Left lung (tissue), 10 donors: ENCODE data around the gene POU6F2. TPM values are rescaled to one million over a fixed set of nuclear protein-coding genes. Genes with fewer than 3 reads are reported as not detected.

Experiments used
- ATAC-seq: fragments of 200-7000 bp; cut with Tn5 transposase; one replicate; pipeline ENCODE4 v1.9.1; 2020; ENCODE audit warnings: moderate library complexity
- DNase-seq, 4 donors: peaks; one replicate each; pipeline ENCODE4 v3.0.0-alpha.2; 2013 to 2020
- H3K27ac ChIP-seq, 2 donors: fragments of 200-600 bp; sonication (generic) in 1 of 2; one replicate each; pipeline versions ENCODE4 v1.5.0 to v1.8.0; 2020 to 2021
- H3K27me3 ChIP-seq, 2 donors: fragments of 200-600 bp; sonication (generic) in 1 of 2; one replicate each; pipeline versions ENCODE4 v1.5.0 to v1.8.0; 2020 to 2021
- H3K36me3 ChIP-seq, 2 donors: fragments of 200-600 bp; sonication (generic) in 1 of 2; one replicate each; pipeline versions ENCODE4 v1.5.0 to v1.8.0; 2020 to 2021
- H3K4me1 ChIP-seq, 2 donors: fragments of 200-600 bp; one replicate each; pipeline ENCODE4 v1.8.0; 2021
- H3K4me3 ChIP-seq, 2 donors: fragments of 200-600 bp; sonication (generic) in 1 of 2; one replicate each; pipeline versions ENCODE4 v1.5.0 to v1.8.0; 2020 to 2021; ENCODE audit warnings: mild to moderate bottlenecking in 1 of 2
- H3K9me3 ChIP-seq, 2 donors: fragments of 200-600 bp; sonication (generic) in 1 of 2; one replicate each; pipeline versions ENCODE4 v1.5.0 to v1.8.0; 2020 to 2021
- CTCF ChIP-seq, 2 donors: fragments of 200-600 bp; sonication (generic) in 1 of 2; IDR thresholded peaks; one replicate each; pipeline versions ENCODE4 v1.5.0 to v1.8.0; 2021; ENCODE audit warnings: antibody characterized with exemption in 2 of 2
- intact Hi-C, 2 donors: fragments of 100-400 bp; cut with DNase I; formaldehyde crosslinking; loops; one replicate each; pipeline versions ENCODE4 v1.11.2 to v1.14.2; 2022
- polyA plus RNA-seq, 6 donors: library from polyadenylated mRNA; unstranded; fragments of 120-200 nt; gene quantifications; one replicate each; pipeline ENCODE4 v1.2.1, GENCODE V29; 2013; ENCODE audit not compliant: insufficient read length in 6 of 6
- total RNA-seq, 2 donors: library from RNA; stranded (reverse); fragmentation: NEBNext Ultra II Directional; extraction: Animal tissue kit (Norgen Biotek cat#: 25700); gene quantifications; one replicate each; pipeline ENCODE4 v1.2.1, GENCODE V29; 2021
- donor health status: DM: no; HTN: yes; CAD: no.
- donor health status: DM: no; HTN: no; CAD: no.

The POU6F2 gene
- total and polyA plus RNA-seq, 8 donors: 0.08 to 0.32 (median 0.18) TPM; not detected in 3

- no peaks in the 10 kb centered on the region for H3K9me3 ChIP-seq
- no peaks in the 10 kb centered on the region for H3K27me3 ChIP-seq
- DNase-seq: no peak
- H3K4me1 ChIP-seq: peaks cover 0 to 2% of the 10 kb centered on the region in 2 donors
- no peak overlapping the region for H3K27ac ChIP-seq
- no peaks in the 10 kb centered on the region for H3K36me3 ChIP-seq
- ATAC-seq: no peak
- no peak for TF ChIP-seq CTCF (IDR thresholded peaks at IDR 0.05)
- no peak overlapping the region for H3K4me3 ChIP-seq
- intact Hi-C loops: no loop called here
These were observed 92.5 kb downstream of the POU6F2 start for GRCh38 chr7:39069896-39070881.

GRCh38 chr7:39071116-39071515 is 93.4 kb downstream of the POU6F2 start:
- DNase-seq (no peak), ATAC-seq (no peak)
- Histone ChIP-seq H3K27ac (no peak overlapping the region), H3K4me3 (no peak overlapping the region), H3K36me3 (no peaks in the 10 kb centered on the region), H3K4me1 (peaks cover 0 to 2% of the 10 kb centered on the region in 2 donors), H3K9me3 (no peaks in the 10 kb centered on the region), H3K27me3 (no peaks in the 10 kb centered on the region)
- intact Hi-C loops: no loop called here
- TF ChIP-seq CTCF (IDR thresholded peaks at IDR 0.05): no peak

DNA sequence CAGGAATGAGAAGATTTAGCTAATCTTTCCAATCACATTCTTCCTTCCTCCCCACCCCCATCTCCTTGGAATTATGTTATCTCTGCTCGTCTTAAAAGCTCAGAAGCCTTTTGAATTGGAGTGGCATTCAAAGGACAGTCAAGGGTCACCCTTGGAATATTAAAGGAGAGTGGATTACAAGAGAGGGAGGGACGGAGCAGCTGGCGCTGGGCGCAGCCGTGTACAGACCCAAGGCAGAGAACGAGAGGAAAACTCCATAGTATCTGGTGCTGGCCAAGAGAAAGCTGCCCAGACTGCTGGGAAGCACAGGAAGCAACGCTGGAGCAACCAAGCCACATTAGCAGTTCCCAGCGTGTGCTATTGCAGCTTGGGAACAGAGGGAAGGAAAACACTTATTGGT is 95.7 kb downstream of the POU6F2 start:
- peak; percentile 92 for ATAC-seq
- H3K27ac ChIP-seq: no peak overlapping the region
- no peaks in the 10 kb centered on the region for H3K9me3 ChIP-seq
- DNase-seq: peak; percentile 17 to 57 (median 43)
- no peak overlapping the region for H3K4me3 ChIP-seq
- H3K36me3 ChIP-seq: no peaks in the 10 kb centered on the region
- no peaks in the 10 kb centered on the region for H3K27me3 ChIP-seq
- TF ChIP-seq CTCF (IDR thresholded peaks at IDR 0.05): no peak
- intact Hi-C loops: no loop called here
- H3K4me1 ChIP-seq: peaks cover 0 to 2% of the 10 kb centered on the region in 2 donors

DNA sequence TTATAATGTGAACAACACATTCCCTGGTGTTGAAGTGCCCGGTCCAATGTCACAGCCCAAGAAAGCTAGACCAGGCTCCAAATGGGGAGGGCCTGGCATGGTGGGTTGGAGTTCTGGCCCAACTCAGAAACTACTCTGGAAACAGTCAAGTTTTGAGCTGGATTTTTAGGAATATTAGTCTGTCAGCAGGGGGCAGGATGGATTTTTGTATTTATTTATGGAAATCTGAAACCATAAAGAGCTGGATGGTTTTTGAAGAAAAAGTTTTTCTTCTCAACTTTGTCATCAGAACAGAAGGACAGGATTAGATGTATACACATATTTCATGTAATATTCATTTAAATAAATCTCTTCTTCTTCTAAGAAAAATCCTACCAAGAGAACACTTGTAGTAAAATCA is 97.5 kb downstream of the POU6F2 start:
- intact Hi-C loops: no loop called here
- ATAC-seq (no peak), DNase-seq (no peak)
- Histone ChIP-seq H3K9me3 (no peaks in the 10 kb centered on the region), H3K36me3 (no peaks in the 10 kb centered on the region), H3K4me3 (no peak overlapping the region), H3K27ac (no peak overlapping the region), H3K27me3 (no peaks in the 10 kb centered on the region), H3K4me1 (peaks cover 0 to 2% of the 10 kb centered on the region in 2 donors)
- no peak for TF ChIP-seq CTCF (IDR thresholded peaks at IDR 0.05)

DNA sequence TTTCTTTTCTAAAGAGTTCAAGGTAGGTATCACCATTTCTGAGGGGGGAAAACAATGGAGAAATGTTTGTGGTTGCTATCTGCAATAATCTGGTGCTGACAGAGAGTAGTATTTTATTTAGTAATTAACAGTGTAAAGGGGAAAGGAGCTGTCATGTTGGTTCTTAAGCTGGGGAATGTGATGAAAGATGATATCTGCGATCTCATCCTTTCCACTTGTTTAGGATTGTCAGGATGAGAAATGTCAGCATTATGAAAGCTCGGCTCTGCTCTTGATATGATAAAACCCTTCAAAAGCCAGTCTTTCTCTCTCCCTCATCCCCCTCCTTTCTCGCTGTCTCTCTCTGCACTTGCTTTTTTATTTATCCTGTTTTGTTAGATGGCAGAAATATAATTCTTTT is 106.1 kb downstream of the POU6F2 start:
- Histone ChIP-seq H3K27ac (no peak overlapping the region), H3K4me3 (no peak overlapping the region), H3K36me3 (no peaks in the 10 kb centered on the region), H3K9me3 (no peaks in the 10 kb centered on the region), H3K27me3 (peaks cover 3 to 17% of the 10 kb centered on the region in 2 donors), H3K4me1 (no peaks in the 10 kb centered on the region)
- intact Hi-C loops: no loop called here
- DNase-seq (no peak), ATAC-seq (no peak)
- no peak for TF ChIP-seq CTCF (IDR thresholded peaks at IDR 0.05)
